GM13976 (cell line): ENCODE measurements around the gene SLC22A12.

ENCODE experiments used
- DNase-seq: peaks from one replicate; pipeline ENCODE4 v3.0.0; 2012; ENCODE audit warnings: low spot score
- CTCF ChIP-seq: IDR thresholded peaks from 2 replicates; pipeline ENCODE4 v1.5.1; 2012; ENCODE audit warnings: borderline replicate concordance, mild to moderate bottlenecking; ENCODE audit not compliant: insufficient read depth; ENCODE audit errors: extremely low read depth, missing control alignments, control extremely low read depth
- in situ Hi-C: fragments of 300-500 bp; cut with MboI; formaldehyde crosslinking; loops from one replicate; pipeline ENCODE4 v1.12.0; 2022; ENCODE audit warnings: low sequenced_read_pairs, mixed read lengths, inconsistent platforms; ENCODE audit not compliant: unreplicated experiment

The SLC22A12 gene

GRCh38 chr11:64586366-64586765 lies 4.7 kb upstream of the SLC22A12 start:
- no peak for DNase-seq
- TF ChIP-seq CTCF, result no peak
- in situ Hi-C loops, result no loop called here

- in situ Hi-C loops, result no loop called here
- TF ChIP-seq CTCF, result no peak
- no peak for DNase-seq
Observed at GRCh38 chr11:64588701-64589100, 2.3 kb upstream of the SLC22A12 start.

GRCh38 chr11:64591257-64592233 lies 525 bp downstream of the SLC22A12 start:
- in situ Hi-C loops, result no loop called here
- TF ChIP-seq CTCF, result no peak
- no peak for DNase-seq

- DNase-seq, result no peak
- TF ChIP-seq CTCF, result no peak
- in situ Hi-C loops, result no loop called here
Observed at GRCh38 chr11:64592234-64592615, 1.2 kb downstream of the SLC22A12 start.

GRCh38 chr11:64592656-64593055 lies 1.6 kb downstream of the SLC22A12 start:
- TF ChIP-seq CTCF, result no peak
- in situ Hi-C loops, result no loop called here
- DNase-seq, result no peak

GRCh38 chr11:64593156-64594105 lies 2.4 kb downstream of the SLC22A12 start:
- no peak for TF ChIP-seq CTCF
- in situ Hi-C loops, result no loop called here
- DNase-seq, result no peak
